Brain pericyte (primary cell): ENCODE data around the gene ERI3.

ENCODE experiments used
- DNase-seq: peaks from one replicate; pipeline ENCODE4 v3.0.0-alpha.2; 2012; ENCODE audit warnings: low read depth, low spot score

ERI3 gene

DNA sequence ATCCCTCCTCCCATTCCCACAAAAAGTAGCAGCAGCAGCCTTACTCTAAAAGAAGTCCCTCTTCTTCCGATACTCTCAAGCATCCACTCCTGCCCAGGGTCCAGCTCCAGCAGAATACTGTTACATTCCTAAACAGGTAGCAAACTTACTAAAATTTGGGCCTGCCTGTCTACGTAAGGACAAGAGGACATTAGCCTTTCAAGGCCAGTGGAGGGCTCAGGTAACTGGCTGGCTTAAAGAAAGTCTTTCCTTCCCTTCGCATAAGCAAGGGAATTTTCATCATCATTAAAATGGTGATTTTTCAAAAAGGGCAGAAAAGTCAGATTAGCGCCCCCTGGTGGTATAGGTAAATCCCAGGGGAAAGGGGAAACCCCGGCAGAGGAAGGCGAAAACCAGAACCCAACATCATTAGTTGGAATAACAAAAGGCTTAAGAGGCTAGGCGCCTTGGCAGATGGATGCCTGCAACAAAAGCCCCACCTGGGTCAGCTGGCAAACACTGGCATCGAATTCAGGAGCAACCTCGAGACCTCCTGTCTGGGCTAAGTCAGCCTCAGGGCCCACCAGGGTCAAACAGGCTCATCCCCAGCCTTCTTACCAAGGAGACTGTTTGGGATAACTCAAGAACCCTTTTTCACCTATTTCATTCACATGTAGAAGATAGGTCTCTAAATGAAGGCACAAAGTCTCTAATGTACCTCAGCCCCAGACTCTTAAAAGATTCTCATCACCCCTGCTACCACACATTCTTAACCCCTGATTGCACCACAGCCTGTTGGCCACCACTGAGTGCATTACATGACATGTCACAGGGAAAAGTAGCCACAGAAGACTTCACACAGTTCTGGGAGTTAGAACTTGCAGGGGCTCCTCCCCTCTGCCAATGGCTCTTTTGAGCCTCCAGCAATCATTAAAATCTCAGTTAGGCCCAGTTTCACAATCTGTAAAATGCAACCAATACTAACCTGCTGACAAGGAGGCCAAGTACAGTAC, 36.7 kb downstream of the ERI3 start:
- DNase-seq, result no peak

DNA sequence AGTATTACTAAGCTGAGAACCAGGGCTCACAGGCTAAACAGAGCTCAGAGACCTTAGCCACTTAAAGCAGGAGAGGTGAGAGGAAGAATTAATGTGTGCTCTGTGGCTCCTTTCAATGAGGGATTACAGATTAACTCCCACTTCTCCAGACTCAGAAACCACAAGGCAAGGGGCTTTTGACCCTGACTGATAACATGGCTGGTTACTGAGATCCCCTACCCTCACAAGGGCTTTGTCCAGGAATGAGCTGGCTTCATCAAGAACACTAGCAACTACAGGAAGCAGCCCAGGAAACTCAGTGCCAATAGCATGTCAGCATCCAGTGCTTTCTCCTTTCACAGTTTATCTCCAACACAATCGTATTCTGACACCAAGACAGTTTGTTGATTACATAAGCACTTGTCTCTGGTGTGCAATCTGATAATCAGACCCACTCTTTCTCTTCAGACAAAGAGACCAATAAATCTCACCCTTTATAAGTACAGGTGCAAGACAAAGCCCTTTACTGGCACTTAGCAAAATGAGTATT, 38.8 kb downstream of the ERI3 start:
- no peak for DNase-seq

DNA sequence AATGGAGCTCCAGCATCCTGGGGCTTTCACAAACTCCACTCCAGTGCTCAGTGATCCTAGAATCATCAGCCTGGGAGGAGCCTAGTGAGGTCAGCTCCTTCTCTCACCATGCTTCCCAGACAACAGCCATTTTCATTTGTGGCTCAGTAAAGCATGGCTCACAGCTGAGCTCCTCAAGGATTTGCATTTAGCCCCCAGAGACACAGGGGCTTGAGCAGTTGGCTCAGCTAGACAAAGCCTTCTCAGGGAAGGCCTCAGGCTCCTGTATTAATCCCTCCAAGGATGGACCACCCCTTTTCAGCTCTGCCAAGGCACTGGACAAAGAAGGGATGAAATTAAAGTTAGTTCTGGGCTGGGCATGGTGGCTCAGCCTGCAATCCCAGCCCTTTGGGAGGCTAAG, 39.5 kb downstream of the ERI3 start:
- DNase-seq, result no peak

DNA sequence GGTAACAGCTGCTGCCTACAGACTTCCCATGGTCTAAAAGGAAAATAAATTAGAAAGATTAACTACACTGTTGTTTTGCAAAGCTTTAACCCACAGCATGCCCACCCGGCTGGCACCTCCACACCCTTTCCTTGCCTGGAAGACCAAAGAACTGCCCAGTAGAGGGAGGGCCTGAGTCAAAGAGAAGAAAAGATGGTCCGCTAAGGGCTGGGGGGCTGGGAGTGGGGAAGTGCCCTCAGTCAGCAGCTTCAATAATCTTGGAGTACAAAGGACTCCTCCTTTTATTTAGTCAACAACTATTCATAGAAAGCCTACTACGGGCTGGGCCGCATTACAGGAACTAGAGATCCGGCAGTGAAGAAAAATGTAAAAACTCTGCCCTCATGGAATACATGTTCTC, 40.6 kb downstream of the ERI3 start:
- no peak for DNase-seq

DNA sequence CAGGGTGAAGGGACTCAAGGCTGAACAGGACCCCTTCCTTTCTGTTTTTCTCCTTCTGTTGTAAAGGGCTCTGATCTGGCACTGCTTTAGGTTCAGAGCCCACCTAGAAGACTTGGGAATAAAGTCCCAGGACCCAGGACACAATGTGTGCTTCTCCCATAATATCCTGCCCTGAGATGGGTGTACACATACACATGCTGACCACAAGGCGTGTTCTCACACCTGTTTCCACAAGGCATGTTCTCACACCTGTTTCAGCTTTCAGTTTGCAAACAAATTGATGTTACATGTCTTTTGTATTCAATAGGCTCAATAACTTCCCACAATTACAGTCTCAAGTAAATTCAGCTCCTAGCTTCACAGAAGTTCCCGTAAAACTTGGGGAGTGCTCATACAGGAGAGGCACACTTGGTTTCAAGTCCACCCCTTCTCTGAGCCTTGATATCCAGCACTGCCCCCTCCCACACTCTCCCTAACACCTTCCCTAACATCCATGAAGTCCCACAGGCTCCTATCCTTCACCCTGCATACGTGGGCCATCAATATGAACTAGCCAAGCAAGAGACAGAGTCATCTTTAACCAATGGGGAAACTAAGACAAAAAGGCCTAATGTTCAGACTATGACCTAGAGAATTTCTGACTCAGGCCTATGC, 41.7 kb downstream of the ERI3 start:
- DNase-seq, result no peak

DNA sequence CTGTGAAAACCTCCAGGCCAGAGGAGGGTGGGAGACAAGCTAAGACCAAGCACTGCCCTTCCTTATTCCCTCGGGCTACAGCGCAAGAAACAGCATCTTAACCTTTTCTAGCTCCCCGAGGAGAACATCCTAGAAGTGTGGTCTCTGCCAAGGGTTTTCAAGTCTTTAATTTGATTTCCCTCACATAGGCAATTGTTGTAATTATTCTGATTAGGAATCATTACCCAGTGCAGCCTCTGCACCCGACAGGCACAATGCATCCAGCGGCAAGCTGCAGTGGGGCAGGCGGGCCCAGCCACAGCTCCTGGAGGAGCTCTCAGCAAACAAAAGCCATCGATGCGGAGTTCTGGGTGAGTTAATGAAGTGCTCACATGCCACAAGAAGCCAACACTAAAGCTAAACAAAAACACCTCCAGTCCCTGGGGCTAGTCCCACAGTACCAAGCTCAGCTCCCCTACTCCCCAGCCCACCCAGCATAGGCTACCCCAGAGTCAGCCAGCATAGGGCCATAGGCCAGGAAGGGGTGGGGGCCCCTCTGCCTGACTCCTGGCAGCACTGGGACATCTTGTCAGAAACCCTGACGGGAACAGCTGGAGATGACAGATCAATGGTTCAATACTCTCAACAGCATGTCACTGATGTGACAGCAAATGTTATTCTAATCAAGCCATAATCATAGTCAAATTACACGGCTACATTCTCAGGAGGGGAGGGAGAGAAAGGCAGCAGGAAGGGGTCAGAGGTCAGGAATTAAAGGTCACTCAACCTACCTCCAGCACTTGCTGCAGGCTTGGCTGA, 42.5 kb downstream of the ERI3 start:
- no peak for DNase-seq

DNA sequence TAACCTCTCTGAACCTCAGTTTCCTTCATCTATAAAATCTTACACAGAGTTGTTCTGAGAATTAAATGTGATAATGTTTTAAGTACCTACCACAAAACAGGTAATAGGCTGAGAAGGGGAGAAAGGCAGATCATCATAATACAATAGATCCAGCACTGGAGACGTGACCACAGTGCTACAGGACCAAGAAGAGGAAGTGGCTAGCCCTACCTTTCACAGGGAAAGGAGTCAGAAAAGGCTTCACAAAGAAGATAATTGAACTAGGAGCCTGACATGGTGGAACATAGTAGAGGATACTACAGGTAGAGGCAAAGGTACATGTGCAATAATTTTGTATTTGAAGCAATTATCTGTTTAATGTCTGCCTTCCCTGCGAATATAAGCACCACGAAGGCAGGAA, 45.1 kb downstream of the ERI3 start:
- DNase-seq, result no peak

DNA sequence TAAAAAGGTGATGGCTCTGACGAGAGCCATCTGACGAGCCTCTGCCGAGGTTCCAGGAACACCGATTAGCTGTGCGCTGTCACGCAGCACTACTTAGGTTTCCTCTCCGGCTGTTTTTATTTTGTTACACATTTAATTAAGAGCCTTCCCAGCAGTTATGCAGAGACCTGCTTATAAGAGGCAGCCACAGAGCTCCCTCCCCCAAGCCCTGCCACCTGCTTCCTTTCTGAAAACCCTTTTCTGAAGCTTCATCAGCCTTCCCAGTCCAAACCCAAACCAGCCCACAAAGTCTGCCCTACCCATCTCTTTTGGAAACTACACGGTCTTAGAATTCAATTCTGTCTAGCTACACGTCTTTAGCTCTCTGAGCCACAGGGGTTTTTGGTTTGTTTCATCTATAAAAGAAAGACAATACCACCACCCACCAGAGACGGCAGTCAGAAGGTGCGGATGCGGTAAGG, 49.1 kb downstream of the ERI3 start:
- DNase-seq, result no peak

DNA sequence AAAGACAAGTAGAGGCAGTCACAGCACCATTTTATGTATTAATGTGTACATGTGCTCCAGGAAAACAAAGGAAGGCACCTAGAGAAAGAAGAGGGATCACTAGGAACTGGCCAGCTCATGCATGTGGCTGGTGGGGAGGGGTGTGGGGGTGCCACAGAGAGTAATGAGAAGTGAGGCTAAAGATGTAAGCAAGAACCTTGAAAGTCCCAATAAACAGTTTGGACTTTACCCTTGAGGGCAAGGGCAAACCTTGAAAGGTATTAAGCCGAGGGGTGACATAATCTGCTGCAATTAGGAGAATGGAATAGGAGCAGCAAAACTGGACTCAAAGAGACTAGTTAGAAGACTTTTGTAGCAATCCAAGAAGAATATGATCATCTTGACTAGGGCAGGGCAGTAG, 51.5 kb downstream of the ERI3 start:
- no peak for DNase-seq

DNA sequence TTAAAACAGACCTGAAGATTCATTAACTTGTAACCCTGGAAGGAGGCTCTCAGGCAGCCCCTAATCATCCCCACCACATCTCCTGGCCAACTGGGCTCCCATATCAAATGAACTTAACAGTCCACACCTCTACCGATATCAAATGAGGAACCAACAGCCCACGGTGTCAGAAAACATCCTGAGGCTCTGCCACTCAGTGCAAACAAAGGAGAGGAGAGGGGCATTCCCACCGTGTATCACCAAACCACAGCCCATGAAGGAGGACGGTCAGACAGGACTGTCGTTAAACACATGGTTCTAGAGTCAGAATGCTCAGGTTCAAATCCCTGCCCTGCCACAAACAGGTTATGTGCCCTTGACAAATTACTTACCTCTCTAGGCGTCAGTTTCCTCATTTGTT, 52.5 kb downstream of the ERI3 start:
- DNase-seq, result no peak

DNA sequence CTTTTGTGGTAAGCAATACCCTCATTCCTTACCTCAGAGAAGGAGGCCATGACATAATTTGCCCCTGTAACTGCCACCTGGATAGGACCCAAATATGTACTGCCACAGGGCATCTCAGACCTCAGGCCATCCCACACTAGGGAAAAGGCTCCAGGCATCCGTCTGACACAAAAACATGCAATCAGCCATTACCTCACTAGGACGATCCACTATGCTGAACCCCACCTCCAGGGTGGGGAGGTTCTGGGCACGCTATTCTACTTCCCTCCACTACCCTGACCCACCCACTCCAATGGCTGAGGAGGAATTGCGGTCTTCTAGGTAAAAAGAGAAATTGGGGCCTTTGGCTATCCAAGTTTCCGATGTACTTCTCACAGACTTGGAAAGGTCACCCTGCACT, 53.6 kb downstream of the ERI3 start:
- no peak for DNase-seq

DNA sequence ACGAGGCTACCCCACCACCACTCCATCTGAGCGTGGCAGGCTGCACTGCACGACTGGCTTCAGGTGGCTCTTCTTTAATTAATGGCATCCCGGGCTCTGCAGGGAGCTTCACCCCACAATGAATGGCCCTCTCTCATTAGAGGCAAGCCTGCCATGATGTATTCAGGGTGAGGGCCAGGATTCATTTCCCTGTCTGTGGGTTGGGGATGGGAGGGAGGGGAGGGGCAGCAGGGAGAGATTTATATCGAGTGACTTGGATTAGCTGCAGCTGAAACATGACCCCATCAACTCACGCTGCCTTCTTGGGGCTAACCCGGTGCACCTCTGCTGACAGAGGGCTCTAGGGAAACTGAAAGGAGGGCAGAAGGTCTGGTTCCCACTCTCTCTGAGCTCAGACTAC, 54.2 kb downstream of the ERI3 start:
- DNase-seq, result no peak

DNA sequence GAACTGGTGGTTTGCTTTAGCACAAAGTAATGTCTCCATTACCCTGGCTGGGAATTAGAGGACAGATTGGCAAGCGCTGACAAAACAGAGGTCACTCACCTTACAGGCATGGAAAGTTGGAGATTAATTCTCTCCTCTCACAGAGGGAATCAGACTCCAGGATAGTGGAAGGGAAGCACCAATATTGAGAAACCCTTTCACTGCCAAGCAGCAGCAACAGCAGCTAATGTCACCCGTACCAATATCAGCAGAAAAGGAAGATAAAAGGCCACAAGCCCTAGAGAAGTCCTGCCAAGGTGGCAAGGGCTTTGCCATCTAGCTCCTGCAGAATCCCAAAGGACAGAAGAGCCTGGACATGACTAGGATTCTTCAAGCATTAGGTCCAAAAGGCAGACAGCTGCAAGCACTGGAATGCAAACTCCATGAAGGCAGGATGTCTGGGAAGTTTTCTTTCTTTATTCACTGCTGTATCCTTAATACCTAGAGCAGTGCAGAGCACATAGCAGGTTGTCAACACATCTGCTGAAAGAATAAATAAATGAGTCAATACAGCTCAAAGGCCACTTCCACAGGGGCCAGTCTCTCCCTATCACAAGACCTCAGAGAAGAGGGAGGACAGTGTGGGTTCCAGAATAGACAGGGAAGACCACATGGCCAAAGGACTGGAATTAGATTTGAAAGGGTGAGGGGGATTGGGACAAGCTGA, 57.2 kb downstream of the ERI3 start:
- DNase-seq, result no peak

DNA sequence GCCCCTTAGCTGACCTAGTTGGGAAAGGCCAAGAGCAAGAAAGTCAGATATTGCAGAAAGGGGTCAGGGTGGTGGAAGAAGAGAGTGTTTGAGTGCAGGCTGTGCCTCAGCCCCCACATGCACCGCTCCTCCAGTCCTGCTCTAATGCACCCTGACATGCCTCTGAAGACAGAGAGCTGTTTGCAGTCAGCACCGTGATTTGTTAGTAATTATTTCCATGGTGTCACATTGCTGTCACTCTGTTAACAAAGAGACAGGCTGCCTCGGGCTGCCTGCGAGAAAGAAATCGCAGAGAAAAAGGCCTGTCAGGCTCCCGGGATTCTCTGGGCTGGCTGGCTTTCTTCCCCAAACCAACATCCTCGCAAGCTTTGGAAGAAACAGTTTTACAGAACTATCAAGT, 58.3 kb downstream of the ERI3 start:
- no peak for DNase-seq

DNA sequence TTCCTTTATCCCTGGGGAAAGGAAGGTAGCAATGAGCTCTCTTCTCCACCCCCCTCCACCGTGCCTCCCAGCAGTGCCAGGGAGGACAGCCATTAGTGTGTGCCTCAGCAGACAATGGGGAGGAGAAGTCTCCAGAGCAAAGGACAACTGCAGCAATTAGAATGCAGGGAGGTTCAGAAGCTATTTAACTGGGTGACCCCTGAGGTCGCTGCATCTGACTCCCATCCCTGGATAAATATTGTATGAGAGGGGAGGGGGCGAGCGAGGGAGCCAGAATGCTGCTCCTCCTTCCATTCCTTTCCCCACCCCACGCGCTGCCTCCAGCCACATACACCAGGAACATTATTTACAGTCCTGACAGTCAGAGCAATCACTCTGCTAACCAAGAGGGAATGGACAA, 59.0 kb downstream of the ERI3 start:
- no peak for DNase-seq

DNA sequence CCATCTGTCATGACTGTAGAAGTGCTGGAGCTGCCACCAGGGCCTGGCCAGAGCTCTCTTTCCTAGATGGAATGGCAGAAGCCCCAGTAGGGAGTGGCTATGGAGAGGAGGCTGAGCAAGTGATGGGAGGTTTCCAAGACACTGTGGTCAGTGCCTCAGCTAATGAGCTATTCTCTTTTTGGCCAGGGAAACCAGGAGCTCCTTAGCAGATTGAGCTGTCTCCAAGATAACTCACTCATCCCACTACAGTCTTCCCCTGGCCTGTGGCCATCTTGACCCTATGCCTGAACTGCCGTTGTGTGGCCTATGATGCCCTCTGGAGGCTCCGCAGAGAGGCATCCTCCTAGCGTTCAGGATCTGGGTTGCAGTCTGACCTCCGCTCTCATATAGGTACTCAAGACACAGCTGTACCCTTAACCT, 60.5 kb downstream of the ERI3 start:
- no peak for DNase-seq

DNA sequence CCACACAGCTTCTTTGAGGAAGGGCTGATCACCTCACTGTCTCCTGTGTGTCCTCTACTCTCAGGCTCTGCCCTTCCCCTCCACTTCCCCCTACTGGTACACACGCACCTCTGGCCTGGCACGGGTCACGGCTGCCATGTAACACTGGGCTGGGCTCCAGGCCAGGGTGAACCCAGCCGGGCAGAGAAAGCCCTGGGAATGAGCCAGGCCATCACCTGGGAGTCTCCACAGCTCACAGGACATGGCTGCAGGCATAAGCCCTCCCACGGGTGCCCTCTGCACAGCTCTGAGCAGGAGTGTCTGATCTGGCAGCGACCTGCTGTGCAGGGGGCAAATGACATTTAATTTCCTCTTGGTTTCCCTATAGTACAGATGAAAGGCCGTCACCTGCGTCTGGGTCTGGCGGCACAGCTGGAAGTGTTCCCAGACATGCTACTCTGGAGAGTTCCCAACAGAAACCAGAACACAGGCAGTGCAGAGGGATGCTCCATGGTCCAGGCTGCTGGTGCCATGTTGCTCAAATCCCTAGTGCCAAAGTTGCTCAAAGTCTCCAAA, 61.2 kb downstream of the ERI3 start:
- DNase-seq, result no peak

DNA sequence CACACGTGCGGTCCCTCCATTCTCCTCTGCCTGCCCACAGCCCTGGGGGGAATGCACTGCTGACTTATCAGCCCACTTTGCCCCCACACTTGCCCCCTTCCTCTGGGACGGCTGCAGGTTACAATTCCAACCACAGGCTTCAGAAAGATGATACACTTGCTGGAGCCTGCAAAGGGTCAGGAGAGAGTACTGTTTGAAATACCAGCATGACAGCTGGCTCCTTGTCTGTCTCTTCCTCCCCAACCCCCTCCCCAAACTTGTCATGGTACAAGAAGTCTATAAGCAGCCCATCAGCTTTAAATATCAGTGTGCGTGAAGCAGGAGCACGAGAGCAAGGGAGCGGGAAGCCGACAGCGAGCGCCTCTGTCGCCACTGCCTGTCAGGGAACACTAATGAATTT, 62.4 kb downstream of the ERI3 start:
- DNase-seq, result no peak

DNA sequence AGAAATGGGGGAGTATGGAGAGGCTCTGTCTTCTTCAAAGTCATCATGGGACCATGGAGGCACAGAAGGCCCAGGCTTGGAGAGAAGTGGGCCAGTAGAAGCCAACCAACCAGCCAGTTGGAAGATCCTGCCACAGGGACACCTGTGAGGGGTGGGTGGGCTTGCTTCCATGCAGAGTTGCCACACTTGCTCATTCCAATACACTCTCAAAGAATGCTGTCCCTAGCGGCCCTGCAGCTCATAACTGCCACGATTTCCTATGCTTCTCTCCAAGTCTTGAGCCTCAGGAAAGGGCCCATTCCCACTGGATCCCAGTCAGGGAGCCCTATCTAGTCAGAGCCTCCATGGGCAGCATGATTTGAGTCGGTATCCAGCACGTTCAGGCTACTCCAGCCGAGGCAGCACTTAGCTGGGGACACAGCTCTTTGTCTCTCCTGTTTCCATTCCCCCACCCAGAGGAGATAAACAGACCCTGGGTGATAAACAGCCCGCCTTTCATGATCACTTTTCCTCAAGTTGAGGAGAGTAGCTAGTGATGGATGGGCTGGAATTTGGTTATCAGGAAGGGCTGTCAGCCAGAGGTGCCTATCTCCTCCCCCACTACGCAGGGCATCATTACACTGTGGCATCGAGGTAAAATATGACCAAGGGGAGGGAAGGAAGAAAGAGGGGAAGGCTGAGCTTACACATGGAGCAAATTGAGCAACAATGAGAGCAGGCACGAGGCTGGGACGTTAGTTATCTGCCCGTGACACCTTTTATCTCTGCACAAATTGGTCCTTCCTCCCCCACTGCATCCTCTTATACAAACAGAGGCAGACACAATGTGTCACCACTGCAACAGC, 64.6 kb downstream of the ERI3 start:
- no peak for DNase-seq

DNA sequence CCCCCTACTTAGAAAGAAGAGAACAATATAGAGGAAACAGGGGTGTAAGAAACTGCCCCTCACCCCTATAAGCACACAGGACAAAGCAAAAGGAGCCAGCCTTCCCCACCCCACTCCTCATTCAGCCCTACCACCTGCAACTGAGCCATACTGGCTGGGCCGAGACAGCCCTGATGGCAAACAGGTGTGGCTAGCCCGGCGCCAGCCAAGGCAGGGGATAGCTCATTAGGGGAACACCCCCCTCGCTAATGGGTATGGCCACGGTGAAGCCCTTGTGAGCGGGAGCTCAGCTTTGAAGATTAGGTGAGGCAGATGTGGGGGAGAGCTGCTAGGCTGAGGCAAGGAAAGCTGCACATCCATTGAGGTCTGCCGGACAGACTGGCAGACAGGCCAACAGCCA, 65.5 kb downstream of the ERI3 start:
- no peak for DNase-seq
